ENCODE results near the gene CRAT.

The CRAT gene

DNA sequence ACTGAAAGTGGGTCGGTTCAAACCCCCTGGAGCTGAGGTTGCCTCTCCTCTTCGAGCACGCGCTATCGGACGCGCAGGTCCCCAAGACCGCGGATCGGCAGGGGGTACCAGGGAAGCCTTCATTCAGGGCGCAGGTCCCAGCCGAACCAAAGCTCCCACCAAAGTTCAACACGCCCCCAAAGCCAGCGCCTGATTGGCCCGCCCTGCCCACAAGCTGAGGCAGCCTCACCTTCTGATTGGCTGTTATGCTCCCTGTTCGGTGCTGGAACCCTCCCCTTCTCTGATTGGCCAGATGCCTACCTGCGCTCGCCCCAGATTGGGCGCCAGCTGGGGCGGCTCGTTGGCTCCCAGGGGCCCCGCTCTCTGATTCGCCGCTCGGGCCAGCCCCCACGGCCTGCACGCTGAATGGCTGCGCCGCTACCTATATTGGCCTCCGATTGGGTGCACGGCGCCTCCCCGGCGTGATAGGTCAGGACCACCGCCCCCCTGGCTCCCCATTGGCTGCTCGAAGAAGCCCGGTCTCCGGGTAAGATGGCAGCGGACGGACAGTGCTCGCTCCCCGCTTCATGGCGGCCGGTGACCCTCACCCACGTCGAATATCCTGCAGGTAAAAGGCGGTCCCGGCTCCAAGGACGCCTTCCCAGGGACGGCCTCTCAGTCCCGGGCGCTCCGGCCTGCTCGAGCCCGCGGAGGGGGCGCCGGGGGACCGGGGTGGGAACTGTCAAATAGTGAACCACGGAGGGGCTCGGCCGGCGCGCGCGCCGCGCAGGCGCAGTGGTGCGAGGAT is 29.8 kb downstream of the CRAT start, which contains the start of gene DOLPP1:
TSS of gene DOLPP1 (plus strand) at position 511 of the 787 bp plus-strand sequence. CDS start at position 532, 21 bp downstream.
- peak; percentile 99 for DNase-seq

DNA sequence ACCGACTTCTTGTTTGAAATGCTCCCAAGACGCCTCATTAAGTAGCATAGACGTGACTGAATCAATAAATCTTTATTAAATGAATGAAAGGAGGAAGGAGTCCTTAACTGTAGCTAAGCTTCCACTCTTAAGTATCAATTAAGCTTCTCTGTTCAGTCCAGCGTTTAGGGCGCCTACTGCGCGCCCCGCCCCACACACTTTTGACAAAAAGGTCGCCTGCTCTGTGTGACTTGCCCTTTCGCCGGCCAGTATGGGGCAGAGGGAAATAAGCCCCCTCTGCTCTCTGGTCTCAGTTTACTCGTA is 30.3 kb downstream of the CRAT start:
- no peak for DNase-seq

DNA sequence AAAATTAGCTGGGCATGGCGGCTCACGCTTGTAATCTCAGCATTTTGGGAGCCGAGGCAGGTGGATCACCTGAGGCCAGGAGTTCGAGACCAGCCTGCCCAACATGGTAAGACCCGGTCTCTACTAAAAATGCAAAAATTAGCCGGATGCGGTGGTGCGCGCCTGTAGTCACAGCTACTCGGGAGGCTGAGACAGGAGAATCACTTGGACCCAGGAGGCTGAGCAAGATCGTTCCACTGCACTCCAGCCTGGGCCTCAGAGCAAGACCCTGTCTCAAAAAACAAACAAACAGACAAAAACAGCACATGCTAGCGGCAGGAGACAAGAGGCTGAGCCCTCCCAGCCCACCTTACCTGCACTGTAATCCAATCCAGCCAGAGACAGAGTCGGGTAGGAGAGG is 30.8 kb downstream of the CRAT start:
- no peak for DNase-seq

DNA sequence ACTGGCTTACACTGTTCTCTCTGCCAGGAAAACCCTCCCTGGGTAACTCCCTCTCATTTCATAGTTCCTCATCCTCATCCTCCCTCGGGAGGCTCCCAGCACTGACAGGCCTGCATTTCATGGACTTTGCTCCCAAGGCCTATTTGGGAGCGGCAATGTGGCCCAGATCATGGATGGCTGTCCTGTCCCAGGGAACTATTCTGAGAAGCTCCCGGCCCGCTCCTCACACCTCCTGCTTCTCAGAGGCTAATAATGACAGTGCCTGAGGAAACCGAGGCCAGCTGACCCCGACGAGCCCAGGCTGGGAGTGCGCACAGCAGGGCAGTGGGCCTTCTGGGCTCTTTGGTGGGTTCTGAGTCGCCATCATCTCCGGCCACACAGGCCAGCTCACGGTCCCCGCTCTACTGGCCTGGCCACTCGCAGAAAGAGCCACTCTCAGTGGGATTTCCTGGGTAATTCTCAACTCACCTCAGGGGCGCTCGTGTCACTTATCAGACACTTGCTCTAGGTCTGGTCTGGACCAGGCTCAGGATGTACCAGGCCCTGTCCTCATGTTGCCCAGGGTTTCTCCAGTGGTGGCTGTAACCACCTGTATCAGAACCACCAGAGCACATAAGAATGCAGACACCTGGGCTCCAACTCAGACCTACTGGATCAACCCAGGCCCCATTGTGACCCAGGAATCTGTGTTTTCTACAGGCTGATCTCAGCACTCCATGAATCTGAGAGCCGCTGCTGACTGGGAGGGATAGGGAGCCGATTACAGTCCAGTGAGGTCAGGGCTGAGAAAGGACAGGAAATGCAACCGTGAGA is 31.7 kb downstream of the CRAT start:
- no peak for DNase-seq

DNA sequence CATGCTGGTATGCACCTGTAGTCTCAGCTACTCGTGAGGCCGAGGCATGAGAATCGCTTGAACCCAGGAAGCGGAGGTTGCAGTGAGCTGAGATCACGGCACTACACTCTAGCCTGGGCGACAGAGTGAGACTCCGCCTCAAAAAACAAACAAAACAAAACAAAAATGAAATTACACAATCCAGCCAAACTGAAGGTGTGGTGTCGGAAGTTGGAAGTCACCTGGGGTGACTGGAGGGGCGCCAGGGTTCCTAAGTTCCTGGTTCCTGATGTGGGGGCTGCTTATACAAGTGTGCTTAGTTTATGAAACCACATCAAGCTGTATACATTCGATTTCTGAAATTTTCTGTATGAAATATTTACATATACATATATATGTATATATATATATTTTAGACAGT is 33.4 kb downstream of the CRAT start:
- DNase-seq = no peak

DNA sequence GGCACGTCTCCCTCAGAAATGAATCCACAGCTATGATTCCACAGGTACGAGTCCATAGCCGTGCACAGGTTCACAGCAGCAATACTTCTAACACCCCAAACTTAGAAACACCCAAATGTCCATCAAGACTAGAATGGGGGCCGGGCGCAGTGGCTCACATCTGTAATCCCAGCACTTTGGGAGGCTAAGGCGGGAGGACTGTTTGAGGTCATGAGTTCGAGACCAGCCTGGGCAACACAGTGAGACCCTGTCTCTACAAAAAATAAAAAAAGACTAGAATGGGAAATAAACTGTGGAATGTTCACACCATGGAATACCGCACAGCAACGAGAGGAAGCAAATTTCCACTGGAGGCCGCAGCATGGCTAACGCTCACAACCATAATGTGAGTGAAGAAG is 34.0 kb downstream of the CRAT start:
- no peak for DNase-seq

DNA sequence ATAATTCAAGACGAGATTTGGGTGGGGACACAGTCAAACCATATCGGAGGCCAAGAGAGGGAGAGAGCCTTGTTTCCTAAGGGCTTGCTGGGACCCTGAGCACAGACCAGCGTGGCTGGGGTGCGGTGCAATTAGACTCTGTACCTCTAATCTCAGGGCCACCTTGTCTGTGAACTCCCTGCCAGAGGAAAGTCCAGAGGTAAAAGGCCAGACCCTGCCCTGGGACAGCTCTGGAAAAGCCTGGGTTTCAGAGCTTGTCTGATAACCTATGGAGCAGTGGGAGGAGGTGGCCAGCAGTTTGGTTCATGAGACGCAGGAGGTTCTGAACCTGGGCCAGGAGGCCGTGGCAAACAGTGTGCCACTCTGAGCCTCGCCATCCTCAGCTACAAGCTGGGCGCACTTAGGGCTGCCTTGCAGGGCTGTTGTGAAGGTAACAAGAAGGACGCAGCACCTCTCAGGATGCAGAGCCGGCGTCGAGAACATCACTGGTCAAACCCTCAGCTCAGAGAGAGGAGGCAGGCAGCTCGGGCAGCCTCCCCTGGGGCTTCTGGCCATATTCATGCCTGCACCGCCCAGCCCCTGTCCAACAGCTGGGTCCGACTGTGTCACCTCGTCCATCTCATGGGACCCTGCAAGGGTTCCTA is 34.5 kb downstream of the CRAT start:
- DNase-seq = no peak

DNA sequence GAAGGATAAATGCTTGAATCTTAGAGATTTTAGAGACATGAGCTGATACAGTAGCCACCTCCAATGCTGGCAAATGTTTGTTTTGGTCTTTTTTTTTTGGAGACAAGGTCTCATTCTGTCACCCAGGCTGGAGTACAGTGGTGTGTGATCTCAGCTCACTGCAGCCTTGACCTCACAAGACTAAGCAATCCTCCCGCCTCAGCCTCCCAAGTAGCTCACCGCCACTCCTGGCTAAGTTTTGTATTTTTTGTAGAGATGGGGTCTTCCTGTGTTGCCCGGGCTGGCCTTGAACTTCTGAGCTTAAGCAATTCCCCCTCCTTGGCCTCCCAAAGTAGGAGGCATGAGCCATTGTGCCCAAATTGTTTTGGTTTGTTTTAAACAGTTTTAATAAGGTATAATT is 36.5 kb downstream of the CRAT start:
- DNase-seq = no peak

DNA sequence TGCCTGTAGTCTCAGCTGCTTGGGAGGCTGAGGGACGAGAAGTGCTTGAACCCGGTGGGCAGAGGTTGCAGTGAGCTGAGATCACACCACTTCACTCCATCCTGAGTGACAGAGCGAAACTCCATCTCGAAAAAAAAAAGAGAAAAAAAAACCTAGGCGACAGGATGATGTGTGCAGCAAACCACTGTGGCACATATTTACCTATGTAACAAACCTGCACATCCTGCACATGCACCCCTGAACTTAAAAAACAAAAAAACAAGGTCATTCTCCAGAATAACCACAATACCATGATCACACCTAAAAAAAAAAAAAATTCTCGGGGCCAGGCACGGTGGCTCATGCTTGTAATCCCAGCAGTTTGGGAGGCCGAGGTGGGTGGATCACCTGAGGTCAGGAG is 37.2 kb downstream of the CRAT start:
- no peak for DNase-seq

DNA sequence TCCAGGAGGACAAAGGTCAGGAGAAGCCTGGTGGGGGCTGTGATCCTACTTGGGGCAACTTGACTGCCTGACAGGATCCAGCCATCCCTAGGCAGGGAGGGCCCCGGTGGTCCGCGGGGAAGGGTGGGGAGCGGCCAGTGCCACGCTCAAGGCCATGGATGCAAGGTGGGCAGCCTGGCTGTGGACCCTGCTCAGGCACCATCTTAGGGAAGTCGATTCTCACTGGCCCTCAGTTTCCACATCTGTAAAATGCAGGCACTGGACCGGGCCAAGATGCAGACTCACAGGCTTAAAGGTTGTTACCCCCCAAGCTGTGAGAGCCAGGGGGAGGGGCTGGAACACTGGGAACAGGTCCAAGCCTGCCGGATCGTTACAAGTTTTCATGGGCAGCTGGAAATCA is 38.4 kb downstream of the CRAT start:
- DNase-seq = no peak

DNA sequence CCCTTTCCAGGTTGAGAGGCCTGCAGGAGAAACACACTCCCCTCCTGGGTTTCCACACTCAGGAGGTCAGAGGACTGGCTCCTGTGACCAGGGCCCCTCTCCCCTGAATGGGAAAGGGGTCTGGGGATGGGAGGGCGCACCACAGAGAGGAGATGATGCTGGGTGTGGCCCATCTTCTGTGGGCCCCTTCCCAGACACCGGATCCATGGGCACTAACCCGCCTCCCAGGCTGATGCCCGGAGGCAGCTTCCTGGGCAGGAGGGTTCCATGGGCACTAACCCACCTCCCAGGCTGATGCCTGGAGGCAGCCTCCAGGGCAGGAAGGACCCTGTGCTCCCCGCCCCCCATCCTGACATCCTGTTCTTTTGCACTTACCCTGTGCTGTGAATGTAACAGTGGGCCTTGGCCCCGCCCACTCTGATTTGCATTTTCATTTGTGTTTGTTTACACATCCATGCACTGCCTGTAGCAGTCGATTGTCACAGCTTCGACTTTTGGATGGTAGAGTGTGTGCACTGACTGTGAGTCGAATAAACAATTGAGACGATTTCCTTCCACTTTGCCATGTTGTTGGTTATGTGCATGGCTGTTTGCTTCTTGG is 39.0 kb downstream of the CRAT start:
- DNase-seq = no peak

DNA sequence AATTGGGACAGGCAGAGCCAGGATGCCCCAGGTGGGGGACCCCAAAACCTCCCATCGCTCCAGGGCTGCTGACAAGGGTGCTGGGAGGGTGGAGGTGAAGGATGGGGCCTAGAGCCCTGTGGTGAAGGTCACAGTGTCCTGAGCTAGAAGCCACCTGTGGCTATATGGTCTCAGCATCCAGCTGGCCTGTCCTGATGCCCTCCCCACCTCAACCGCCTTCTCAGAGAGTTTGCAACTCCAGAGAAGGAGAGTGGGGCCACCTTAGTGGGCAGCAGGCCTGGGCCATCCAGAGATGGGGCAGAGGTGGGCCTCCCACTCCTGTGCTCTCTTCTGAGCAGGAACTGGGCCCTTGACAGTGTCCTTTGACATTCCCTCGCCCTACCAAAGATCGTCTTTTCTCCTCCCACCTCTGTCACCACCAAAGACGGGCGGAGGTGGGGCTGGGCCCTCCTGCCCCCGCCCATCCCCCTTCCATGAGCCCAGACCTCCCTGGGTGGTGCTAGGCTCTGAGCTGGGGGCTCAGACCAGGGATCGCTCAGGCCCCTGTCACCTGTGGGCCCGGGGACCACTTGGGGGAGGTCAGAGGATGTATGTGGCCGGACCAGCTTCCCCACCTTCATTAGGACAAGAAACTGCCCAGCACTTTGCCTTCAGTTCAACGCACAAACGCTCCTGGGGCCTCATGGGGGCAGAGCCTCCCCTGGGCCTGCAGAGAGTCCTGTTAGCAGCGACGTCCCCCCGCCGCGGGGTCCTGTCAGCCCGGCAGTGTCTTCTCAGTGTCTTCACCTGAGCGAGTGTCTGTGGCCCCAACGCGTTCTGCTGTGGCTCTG is 39.7 kb downstream of the CRAT start:
- DNase-seq = no peak

DNA sequence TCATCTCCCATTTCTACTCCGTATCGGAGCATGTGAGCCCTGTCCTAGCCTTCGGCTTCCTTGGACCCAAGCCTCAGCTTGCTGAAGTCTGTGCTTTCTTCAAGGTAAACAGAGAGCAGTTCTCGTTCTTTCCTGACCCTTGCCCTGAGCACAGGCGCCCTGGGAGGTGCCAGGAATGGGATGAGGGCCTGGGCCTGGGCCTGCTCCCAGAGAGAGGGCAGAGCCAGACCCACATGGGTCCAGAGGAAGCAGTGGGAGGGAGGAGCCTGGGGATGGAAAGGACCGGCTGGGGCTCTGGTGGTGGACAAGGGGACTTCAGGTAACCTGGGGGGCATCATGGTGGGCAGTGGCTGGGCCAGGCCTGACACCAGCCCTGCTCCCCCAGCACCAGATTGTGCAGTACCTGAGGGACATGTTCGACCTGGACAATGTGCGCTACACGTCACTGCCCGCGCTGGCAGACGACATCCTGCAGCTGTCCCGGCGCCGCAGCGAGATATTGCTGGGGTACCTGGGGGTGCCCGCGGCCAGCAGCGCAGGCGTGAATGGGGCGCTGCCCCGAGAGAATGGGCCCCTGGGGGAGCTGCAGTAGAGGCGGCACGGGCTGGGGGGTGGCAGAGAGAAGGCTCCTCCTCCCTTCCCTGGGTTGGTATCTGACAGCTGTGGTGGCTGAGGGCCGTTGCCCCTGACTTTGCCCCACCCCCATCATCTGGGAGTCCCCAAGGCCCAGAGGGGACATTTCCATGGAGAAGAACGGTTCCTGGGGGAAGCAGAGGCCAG is 40.5 kb downstream of the CRAT start:
- no peak for DNase-seq

DNA sequence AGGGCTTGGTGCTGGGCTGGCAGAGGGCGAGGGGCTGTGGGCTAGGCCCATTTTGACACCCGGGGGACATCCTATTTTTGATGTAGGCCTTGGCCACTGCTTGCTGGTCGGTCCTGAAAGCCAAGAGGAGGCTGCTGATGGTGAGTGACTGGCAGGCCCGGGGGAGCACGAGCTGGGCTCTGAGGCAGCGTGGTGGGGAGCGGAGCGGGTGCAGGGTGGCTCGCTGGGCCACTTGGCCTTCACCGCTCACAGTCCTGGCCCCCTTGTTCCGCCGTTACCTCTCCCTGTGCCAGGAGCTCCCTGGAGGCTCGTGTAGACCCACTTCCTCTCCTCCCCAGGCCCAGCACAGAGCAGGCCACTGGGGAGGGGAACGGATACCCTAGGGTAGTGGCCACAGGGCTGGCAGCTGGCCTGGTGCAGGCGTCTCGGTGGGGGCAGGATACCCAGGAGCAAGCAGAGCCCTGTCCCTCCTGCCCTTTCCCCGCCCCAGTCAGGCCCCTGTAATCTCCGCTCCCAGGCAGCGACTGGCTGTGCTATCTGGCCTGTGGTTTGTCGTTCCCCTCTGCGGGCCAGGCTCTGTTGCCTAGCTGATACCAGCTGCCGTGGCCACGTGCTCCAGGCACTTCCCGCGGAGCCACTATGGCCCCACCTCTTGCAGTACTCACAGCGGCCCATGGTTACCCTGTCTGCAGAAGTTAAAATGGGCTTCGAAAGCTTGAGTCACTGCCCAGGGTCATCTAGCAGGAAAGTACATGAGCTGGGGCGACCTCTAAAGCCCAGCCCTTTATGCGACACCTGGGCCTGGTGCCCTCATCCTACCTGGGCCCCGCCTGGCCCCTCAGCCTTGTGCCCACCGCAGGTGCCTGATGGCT is 41.4 kb downstream of the CRAT start:
- no peak for DNase-seq

DNA sequence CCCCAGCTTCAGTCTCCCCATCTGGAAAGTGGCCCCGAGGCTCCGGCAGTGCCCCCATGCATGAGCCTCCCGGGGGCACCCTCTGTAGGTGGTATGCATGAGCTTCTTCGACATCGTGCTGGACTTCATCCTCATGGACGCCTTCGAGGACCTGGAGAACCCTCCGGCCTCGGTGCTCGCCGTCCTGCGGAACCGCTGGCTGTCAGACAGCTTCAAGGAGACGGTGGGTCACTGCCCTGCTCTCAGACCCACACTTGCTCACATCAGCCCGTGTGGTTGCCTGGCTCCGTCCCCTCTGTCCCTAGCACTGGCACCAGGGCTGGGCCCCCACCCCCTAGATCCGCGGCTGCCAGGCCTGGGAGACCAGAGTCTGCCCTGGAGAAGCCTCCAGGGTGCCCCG is 42.5 kb downstream of the CRAT start:
- DNase-seq = no peak

DNA sequence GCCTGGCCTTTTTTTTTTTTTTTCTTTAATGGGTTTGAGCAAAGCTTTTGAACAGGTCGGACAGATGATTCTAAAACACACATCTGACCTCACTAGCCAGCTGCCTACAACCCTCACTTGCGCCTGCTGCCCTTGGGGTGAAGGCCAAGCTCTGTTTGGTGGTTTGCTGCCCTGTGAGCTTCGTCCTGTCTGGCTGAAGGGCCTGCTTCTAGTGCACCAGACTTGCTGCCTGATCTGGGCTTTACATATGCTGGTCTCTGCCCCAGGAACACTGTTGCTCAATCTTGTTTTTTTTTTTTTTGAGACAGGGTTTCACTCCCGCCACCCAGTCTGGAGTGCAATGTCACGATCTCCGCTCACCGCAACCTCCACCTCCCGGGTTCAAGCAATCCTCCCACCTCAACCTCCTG is 46.1 kb downstream of the CRAT start:
- DNase-seq = no peak

DNA sequence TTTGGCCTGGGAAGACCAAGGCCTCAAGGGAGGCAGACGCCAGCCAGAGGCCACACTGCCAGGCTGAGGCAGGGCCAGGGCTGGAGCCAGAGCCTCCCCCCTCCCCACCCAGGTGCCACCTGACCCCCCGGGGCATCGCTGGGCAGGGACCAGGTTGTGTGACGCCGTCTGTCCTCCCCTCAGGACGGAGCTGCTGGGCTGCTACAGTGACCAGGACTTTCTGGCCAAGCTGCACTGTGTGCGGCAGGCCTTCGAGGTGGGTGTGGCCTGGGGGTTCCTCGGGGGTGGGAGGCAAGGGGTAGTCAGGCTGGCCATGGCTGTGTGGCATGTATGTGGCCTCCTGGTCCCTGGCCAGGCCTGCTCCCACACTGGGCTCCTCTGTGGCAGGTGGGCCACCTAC is 47.5 kb downstream of the CRAT start:
- DNase-seq = no peak

DNA sequence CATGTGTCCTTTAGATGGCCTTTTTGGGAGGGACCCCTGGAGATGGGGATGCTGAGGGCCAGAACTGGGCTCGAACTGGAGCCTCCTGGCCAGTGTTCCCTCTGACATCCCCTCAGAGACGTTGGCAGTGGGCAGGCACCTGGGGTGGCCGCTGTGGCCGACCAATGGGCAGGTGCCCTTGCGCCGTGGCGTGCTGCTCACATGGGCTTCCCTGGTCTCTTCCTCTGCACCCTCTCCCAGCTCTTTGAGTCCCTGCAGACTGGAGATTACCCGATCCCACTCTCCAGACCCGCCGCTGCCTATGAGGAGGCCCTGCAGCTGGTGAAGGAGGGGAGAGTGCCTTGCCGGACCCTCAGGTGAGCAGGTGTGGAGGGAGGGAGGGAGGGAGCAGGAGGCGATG is 49.6 kb downstream of the CRAT start:
- no peak for DNase-seq

DNA sequence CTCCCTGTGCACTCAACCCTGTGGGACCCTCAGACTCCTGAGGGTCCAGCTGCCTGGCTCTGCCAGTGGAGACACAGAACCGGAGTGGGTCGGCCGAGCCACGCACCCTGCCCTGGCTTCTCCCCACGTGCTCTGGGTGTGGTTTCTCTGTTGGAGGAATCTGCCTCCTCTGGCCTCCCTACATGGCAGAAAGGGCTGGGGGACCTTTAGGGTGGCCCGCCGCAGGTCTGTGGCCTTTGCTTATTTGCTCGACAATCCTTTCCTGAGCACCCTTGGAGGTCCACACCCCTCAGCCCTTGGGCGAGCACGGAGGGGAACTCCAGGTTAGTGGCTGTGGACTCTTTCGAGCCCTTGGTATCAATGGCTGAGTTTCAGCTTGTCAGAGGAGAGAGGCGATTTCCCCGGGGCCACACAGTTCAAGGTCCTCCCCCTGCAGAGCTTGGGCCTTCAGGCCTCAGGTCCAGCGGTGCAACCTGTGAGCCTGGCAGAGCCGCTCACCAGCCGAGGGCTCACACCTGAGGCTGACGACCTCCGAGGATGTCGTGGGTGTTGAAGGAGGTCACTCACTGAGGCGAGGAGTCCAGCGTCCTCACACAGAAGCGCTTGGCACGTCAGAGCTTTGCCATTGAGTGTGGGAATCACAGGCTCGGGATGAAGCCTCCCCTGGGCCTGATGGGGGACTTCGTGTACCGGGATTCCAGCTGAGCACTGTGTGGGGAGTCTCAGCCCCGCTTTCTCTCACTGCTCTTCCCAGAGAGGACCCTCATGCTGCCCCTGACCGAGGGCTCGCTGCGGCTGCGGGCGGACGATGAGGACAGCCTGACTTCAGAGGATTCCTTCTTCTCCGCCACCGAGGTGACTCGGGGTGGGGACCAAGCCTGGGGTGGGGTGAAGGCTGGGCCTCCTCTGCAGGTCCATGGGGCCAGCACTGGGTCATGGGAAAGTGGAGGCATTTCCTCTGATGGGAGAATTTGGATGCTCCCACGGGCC is 50.5 kb downstream of the CRAT start:
- no peak for DNase-seq
